Natural killer cell (primary cell): ENCODE measurements around the gene MFSD12. TPM values are rescaled to one million over a fixed set of nuclear protein-coding genes. Genes with fewer than 3 reads are reported as not detected.

Experiments used
- ATAC-seq, 3 donors: fragments of 150-1000 bp in 2 of 3; fragments of 200-7000 bp in 1 of 3; cut with Tn5 transposase; 1 replicate in 1 of 3; 2 replicates in 2 of 3; pipeline ENCODE4 v1.10.0; 2021; ENCODE audit warnings: mild to moderate bottlenecking in 2 of 3, moderate library complexity in 2 of 3
- DNase-seq, 2 donors: peaks; one replicate each; pipeline versions ENCODE4 v3.0.0 to v3.0.0-alpha.2; 2013 to 2021; ENCODE audit warnings: mixed read lengths in 1 of 2
- H3K27ac ChIP-seq: one replicate; pipeline ENCODE4 v1.5.1; 2013; ENCODE audit warnings: mild to moderate bottlenecking, low read length
- H3K27me3 ChIP-seq: one replicate; pipeline ENCODE4 v1.6.1; 2013; ENCODE audit warnings: low read length; ENCODE audit not compliant: control insufficient read depth, insufficient read depth
- H3K36me3 ChIP-seq: one replicate; pipeline ENCODE4 v1.6.1; 2013; ENCODE audit warnings: low read length; ENCODE audit not compliant: control insufficient read depth, insufficient read depth
- H3K4me1 ChIP-seq: one replicate; pipeline ENCODE4 v1.6.1; 2013; ENCODE audit warnings: low read length; ENCODE audit not compliant: control insufficient read depth, insufficient read depth
- H3K4me3 ChIP-seq: one replicate; pipeline ENCODE4 v1.5.1; 2013; ENCODE audit warnings: low read length
- H3K9me3 ChIP-seq: one replicate; pipeline ENCODE4 v1.6.1; 2013; ENCODE audit warnings: low read length; ENCODE audit not compliant: control insufficient read depth, insufficient read depth
- H3K27ac Mint-ChIP-seq, 2 donors: one replicate each; pipeline ENCODE4 v1.8.0; 2022; ENCODE audit warnings: mild to moderate bottlenecking in 2 of 2, mixed read lengths in 2 of 2, moderate library complexity in 1 of 2
- H3K27me3 Mint-ChIP-seq, 2 donors: one replicate each; pipeline ENCODE4 v1.8.0; 2022; ENCODE audit warnings: low read depth in 2 of 2, mixed read lengths in 2 of 2
- H3K36me3 Mint-ChIP-seq: one replicate; pipeline ENCODE4 v1.8.0; 2022; ENCODE audit warnings: mixed read lengths
- H3K4me1 Mint-ChIP-seq, 2 donors: one replicate each; pipeline ENCODE4 v1.8.0; 2022; ENCODE audit warnings: mixed read lengths in 2 of 2
- H3K4me3 Mint-ChIP-seq: one replicate; pipeline ENCODE4 v1.8.0; 2022; ENCODE audit warnings: mild to moderate bottlenecking, moderate library complexity, mixed read lengths
- H3K9me3 Mint-ChIP-seq, 2 donors: one replicate each; pipeline ENCODE4 v1.8.0; 2022; ENCODE audit warnings: mixed read lengths in 2 of 2
- CTCF ChIP-seq: fragments of 200-600 bp; IDR thresholded peaks from one replicate; pipeline ENCODE4 v1.8.0; 2022; ENCODE audit warnings: antibody characterized with exemption
- WGBS: methylation state at CpG from one replicate; pipeline ENCODE4 v1.1.7; 2013; ENCODE audit warnings: missing lambda C conversion rate; ENCODE audit not compliant: insufficient coverage; 5-methylcytosine and 5-hydroxymethylcytosine counted together
- intact Hi-C: fragments of 100-400 bp; cut with micrococcal nuclease; formaldehyde crosslinking; loops from one replicate; pipeline ENCODE4 v1.14.2; 2022
- total RNA-seq, 4 donors: library from RNA; stranded (reverse); fragments of 120-200 nt in 1 of 4; gene quantifications; one replicate each; pipeline versions ENCODE4 v1.2.3 to v1.2.4, GENCODE V29; 2013 to 2022

Gene MFSD12
- total RNA-seq, 3 donors from 2014 or later (not counting 1 experiment from before 2014, with no cell fraction given), result 29.8 to 34.5 (median 33.6) TPM

- H3K27me3 Mint-ChIP-seq, result no peaks in the 10 kb centered on the region
- Histone ChIP-seq H3K4me1 (peaks cover 46% of the 10 kb centered on the region), H3K27me3 (no peaks in the 10 kb centered on the region), H3K4me3 (no peak overlapping the region), H3K36me3 (peaks cover 11% of the 10 kb centered on the region), H3K27ac (no peak overlapping the region), H3K9me3 (no peaks in the 10 kb centered on the region)
- H3K4me3 Mint-ChIP-seq, result no peak overlapping the region
- DNase-seq, result no peak
- no peaks in the 10 kb centered on the region for H3K9me3 Mint-ChIP-seq
- intact Hi-C loops, result no loop called here
- no peaks in the 10 kb centered on the region for H3K36me3 Mint-ChIP-seq
- H3K27ac Mint-ChIP-seq, result no peak overlapping the region
- no peak for ATAC-seq
- TF ChIP-seq CTCF, result no peak
- WGBS, result 94% methylated on average over 23 of the region's 23 CpGs
- peaks cover 23 to 41% of the 10 kb centered on the region in 2 donors for H3K4me1 Mint-ChIP-seq
Measured at GRCh38 chr19:3513229-3514140, 43.9 kb downstream of the MFSD12 start.

GRCh38 chr19:3512562-3513228 is 44.7 kb downstream of the MFSD12 start:
- WGBS, result 97% methylated on average over 16 of the region's 17 CpGs

GRCh38 chr19:3511506-3512251 is 45.7 kb downstream of the MFSD12 start:
- DNase-seq (no peak), ATAC-seq (no peak)
- peaks cover 56% of the 10 kb centered on the region for H3K4me1 ChIP-seq
- no peaks in the 10 kb centered on the region for H3K27me3 ChIP-seq
- no peaks in the 10 kb centered on the region for H3K9me3 Mint-ChIP-seq
- WGBS, result 94% methylated on average over 26 of the region's 26 CpGs
- H3K4me3 ChIP-seq, result no peak overlapping the region
- no peak overlapping the region for H3K27ac Mint-ChIP-seq
- TF ChIP-seq CTCF, result no peak
- no peaks in the 10 kb centered on the region for H3K36me3 Mint-ChIP-seq
- H3K36me3 ChIP-seq, result peaks cover 11% of the 10 kb centered on the region
- no peak overlapping the region for H3K27ac ChIP-seq
- no peaks in the 10 kb centered on the region for H3K9me3 ChIP-seq
- intact Hi-C loops, result no loop called here
- peaks cover 31 to 50% of the 10 kb centered on the region in 2 donors for H3K4me1 Mint-ChIP-seq
- no peaks in the 10 kb centered on the region for H3K27me3 Mint-ChIP-seq
- no peak overlapping the region for H3K4me3 Mint-ChIP-seq

More at GRCh38 chr19:3512562-3513228, 44.7 kb downstream of the MFSD12 start:
- DNase-seq, result no peak
- H3K27ac Mint-ChIP-seq, result no peak overlapping the region
- Histone ChIP-seq H3K9me3 (no peaks in the 10 kb centered on the region), H3K4me1 (peaks cover 53% of the 10 kb centered on the region), H3K4me3 (no peak overlapping the region), H3K36me3 (peaks cover 11% of the 10 kb centered on the region), H3K27ac (no peak overlapping the region), H3K27me3 (no peaks in the 10 kb centered on the region)
- H3K9me3 Mint-ChIP-seq, result no peaks in the 10 kb centered on the region
- H3K4me3 Mint-ChIP-seq, result no peak overlapping the region
- no peak for ATAC-seq
- H3K27me3 Mint-ChIP-seq, result no peaks in the 10 kb centered on the region
- peaks cover 26 to 45% of the 10 kb centered on the region in 2 donors for H3K4me1 Mint-ChIP-seq
- TF ChIP-seq CTCF, result no peak
- intact Hi-C loops, result no loop called here
- no peaks in the 10 kb centered on the region for H3K36me3 Mint-ChIP-seq
